Neural cell (in vitro differentiated cells): ENCODE data around the gene CCDC182. TPM values are rescaled to one million over a fixed set of nuclear protein-coding genes. Genes with fewer than 3 reads are reported as not detected.

Experiments
- H2AFZ ChIP-seq: fragments of 200-600, 300-800 bp; sonication (generic), shearing (Covaris generic); 2 replicates; pipeline ENCODE4 v1.6.0; 2014; ENCODE audit warnings: low read depth, mild to moderate bottlenecking, antibody characterized with exemption, low read length, moderate library complexity
- H3F3A ChIP-seq: fragments of 200-600 bp; shearing (Covaris generic); 2 replicates; pipeline ENCODE4 v1.6.1; 2016; ENCODE audit warnings: mild to moderate bottlenecking, moderate library complexity, mixed read lengths, antibody characterized with exemption, low read length; ENCODE audit not compliant: insufficient read depth, poor library complexity, severe bottlenecking
- H3K27ac ChIP-seq: fragments of 200-600, 300-800 bp; sonication (generic), shearing (Covaris generic); 2 replicates; pipeline ENCODE4 v1.5.1; 2014; ENCODE audit warnings: mild to moderate bottlenecking, low read length, moderate library complexity
- H3K27me3 ChIP-seq: fragments of 300-800, 200-600 bp; sonication (generic), shearing (Covaris generic); 2 replicates; pipeline ENCODE4 v1.6.0; 2014; ENCODE audit warnings: mild to moderate bottlenecking, low read depth, low read length, moderate library complexity; ENCODE audit not compliant: insufficient read depth
- H3K36me3 ChIP-seq: fragments of 300-800, 200-600 bp; sonication (generic), shearing (Covaris generic); 2 replicates; pipeline ENCODE4 v1.5.1; 2014; ENCODE audit warnings: mild to moderate bottlenecking, antibody characterized with exemption, low read length, moderate library complexity; ENCODE audit not compliant: insufficient read depth
- H3K4me2 ChIP-seq: fragments of 300-800, 200-600 bp; sonication (generic), shearing (Covaris generic); 2 replicates; pipeline ENCODE4 v1.6.0; 2014; ENCODE audit warnings: mild to moderate bottlenecking, low read length
- H3K4me3 ChIP-seq: fragments of 300-800, 200-600 bp; sonication (generic), shearing (Covaris generic); 2 replicates; pipeline ENCODE4 v1.5.1; 2014; ENCODE audit warnings: mild to moderate bottlenecking, low read length, moderate library complexity
- H3K79me2 ChIP-seq: fragments of 200-600 bp; shearing (Covaris generic); replicated peaks from 2 replicates; pipeline ENCODE4 v1.6.0; 2014; ENCODE audit warnings: mild to moderate bottlenecking, low read length, moderate library complexity; ENCODE audit not compliant: insufficient read depth
- H3K9ac ChIP-seq: fragments of 300-800, 200-600 bp; sonication (generic), shearing (Covaris generic); 2 replicates; pipeline ENCODE4 v1.6.1; 2016; ENCODE audit warnings: mild to moderate bottlenecking, low read length, mixed read lengths
- H3K9me2 ChIP-seq: fragments of 200-600 bp; shearing (Covaris generic); 2 replicates; pipeline ENCODE4 v1.6.1; 2016; ENCODE audit warnings: mild to moderate bottlenecking, low read length, mixed read lengths; ENCODE audit not compliant: insufficient read depth
- H3K9me3 ChIP-seq: fragments of 200-600, 300-800 bp; sonication (generic), shearing (Covaris generic); 2 replicates; pipeline ENCODE4 v1.6.1; 2016; ENCODE audit warnings: mild to moderate bottlenecking, mixed run types, low read length, moderate library complexity, mixed read lengths
- H4K20me1 ChIP-seq: fragments of 200-600 bp; shearing (Covaris generic); 2 replicates; pipeline ENCODE4 v1.6.1; 2016; ENCODE audit warnings: mild to moderate bottlenecking, mixed run types; ENCODE audit not compliant: insufficient read depth
- CTCF ChIP-seq: fragments of 450-650 bp; IDR thresholded peaks from 2 replicates; pipeline ENCODE4 v1.5.1; 2014; ENCODE audit warnings: antibody characterized with exemption, mild to moderate bottlenecking, moderate library complexity; ENCODE audit not compliant: poor library complexity, severe bottlenecking
- EP300 ChIP-seq: fragments of 450-650 bp; conservative IDR thresholded peaks from 2 replicates; pipeline ENCODE4 v1.6.1; 2014; ENCODE audit warnings: antibody characterized with exemption, mild to moderate bottlenecking, moderate library complexity; ENCODE audit not compliant: poor library complexity, severe bottlenecking
- EZH2 ChIP-seq: fragments of 200-600, 300-800 bp; shearing (Covaris generic), sonication (generic); IDR thresholded peaks from 2 replicates; pipeline ENCODE4 v1.6.1; 2014; ENCODE audit warnings: antibody characterized with exemption, low read length, borderline replicate concordance, mild to moderate bottlenecking; ENCODE audit not compliant: insufficient read depth, poor library complexity, severe bottlenecking
- MXI1 ChIP-seq: fragments of 450-650 bp; conservative IDR thresholded peaks from 2 replicates; pipeline ENCODE4 v1.6.1; 2014; ENCODE audit warnings: antibody characterized with exemption, mild to moderate bottlenecking; ENCODE audit not compliant: poor library complexity, severe bottlenecking
- POLR2AphosphoS5 ChIP-seq: IDR thresholded peaks from 2 replicates; pipeline ENCODE4 v1.6.1; 2012
- RAD21 ChIP-seq: fragments of 450-650 bp; conservative IDR thresholded peaks from 2 replicates; pipeline ENCODE4 v1.6.1; 2014; ENCODE audit warnings: antibody characterized with exemption, mild to moderate bottlenecking, moderate library complexity
- SMC3 ChIP-seq: fragments of 450-650 bp; conservative IDR thresholded peaks from 2 replicates; pipeline ENCODE4 v1.6.1; 2014; ENCODE audit warnings: antibody characterized with exemption, mild to moderate bottlenecking, moderate library complexity; ENCODE audit not compliant: poor library complexity
- TAF1 ChIP-seq: IDR thresholded peaks from 2 replicates; pipeline ENCODE4 v1.6.1; 2012; ENCODE audit warnings: low read depth
- polyA plus RNA-seq: library from polyadenylated mRNA; depleted of rRNA; stranded (reverse); fragments of >200 nt; gene quantifications from 2 replicates; pipeline ENCODE4 v1.2.3, GENCODE V29; 2014
- TF ChIP-seq, protein P1 (sequence below): IDR thresholded peaks from 2 replicates; pipeline ENCODE4 v1.6.1; 2012; ENCODE audit warnings: borderline replicate concordance

CCDC182 gene
- polyA plus RNA-seq, 1 donor from 2014 or later: not detected

DNA sequence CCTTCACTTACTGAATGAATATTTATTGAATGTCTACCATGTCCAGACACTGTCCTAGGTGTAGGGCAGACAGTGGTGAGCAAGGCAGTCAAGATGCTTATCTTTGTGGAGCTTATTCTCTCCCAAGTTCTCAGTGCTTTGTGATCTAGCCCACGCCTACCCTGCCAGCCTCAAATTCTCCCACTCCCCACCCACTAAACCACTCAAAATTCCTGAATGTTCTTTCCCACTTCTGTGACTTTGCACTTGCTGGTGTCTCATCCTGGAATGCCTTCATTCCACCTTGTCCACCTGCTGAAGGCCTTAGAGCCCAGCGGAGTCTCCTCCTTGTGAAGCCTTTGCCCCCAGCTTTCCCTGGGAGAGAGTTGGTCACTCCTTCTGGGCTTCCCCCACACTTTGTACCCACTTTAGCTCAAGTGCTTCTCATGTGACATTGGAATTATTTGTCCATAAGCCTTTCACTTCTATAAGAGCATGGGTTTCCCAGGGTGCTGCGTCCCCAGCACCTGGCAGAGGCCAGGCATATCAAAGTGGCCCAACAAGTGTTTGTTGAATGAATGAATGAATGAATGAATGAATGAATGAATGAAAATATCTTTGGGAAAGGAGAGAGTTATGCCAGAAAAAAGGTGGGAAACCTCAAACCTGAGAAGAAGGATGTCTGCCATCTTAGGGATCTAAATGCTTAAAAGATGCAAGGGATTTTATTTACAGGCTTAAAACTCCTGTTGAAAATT is 23.0 kb downstream of the CCDC182 start:
- Histone ChIP-seq H3K9me3 (no peaks in the 10 kb centered on the region), H3K27me3 (no peaks in the 10 kb centered on the region), H3K27ac (no peak overlapping the region), H3K4me2 (no peak overlapping the region), H2AFZ (no peak overlapping the region), H3K9me2 (no peaks in the 10 kb centered on the region), H3K9ac (no peak overlapping the region), H3K79me2 (no peaks in the 10 kb centered on the region), H3K4me3 (no peak overlapping the region), H4K20me1 (no peaks in the 10 kb centered on the region), H3K36me3 (no peaks in the 10 kb centered on the region), H3F3A (no peaks in the 10 kb centered on the region)
- no peak for TF ChIP-seq CTCF

- Histone ChIP-seq H3K9me2 (no peaks in the 10 kb centered on the region), H3K4me3 (no peak overlapping the region), H4K20me1 (no peaks in the 10 kb centered on the region), H3F3A (no peaks in the 10 kb centered on the region), H3K9ac (no peak overlapping the region), H3K9me3 (no peaks in the 10 kb centered on the region), H3K36me3 (no peaks in the 10 kb centered on the region), H3K79me2 (no peaks in the 10 kb centered on the region), H3K4me2 (no peak overlapping the region), H3K27ac (no peak overlapping the region), H3K27me3 (no peaks in the 10 kb centered on the region), H2AFZ (no peak overlapping the region)
- TF ChIP-seq EP300: no peak
- no peak for TF ChIP-seq CTCF
- no peak for TF ChIP-seq EZH2
- TF ChIP-seq TAF1: no peak
- TF ChIP-seq MXI1: no peak
- no peak for TF ChIP-seq RAD21
- TF ChIP-seq POLR2AphosphoS5: no peak
- TF ChIP-seq SMC3: no peak
- TF ChIP-seq, protein P1, sequence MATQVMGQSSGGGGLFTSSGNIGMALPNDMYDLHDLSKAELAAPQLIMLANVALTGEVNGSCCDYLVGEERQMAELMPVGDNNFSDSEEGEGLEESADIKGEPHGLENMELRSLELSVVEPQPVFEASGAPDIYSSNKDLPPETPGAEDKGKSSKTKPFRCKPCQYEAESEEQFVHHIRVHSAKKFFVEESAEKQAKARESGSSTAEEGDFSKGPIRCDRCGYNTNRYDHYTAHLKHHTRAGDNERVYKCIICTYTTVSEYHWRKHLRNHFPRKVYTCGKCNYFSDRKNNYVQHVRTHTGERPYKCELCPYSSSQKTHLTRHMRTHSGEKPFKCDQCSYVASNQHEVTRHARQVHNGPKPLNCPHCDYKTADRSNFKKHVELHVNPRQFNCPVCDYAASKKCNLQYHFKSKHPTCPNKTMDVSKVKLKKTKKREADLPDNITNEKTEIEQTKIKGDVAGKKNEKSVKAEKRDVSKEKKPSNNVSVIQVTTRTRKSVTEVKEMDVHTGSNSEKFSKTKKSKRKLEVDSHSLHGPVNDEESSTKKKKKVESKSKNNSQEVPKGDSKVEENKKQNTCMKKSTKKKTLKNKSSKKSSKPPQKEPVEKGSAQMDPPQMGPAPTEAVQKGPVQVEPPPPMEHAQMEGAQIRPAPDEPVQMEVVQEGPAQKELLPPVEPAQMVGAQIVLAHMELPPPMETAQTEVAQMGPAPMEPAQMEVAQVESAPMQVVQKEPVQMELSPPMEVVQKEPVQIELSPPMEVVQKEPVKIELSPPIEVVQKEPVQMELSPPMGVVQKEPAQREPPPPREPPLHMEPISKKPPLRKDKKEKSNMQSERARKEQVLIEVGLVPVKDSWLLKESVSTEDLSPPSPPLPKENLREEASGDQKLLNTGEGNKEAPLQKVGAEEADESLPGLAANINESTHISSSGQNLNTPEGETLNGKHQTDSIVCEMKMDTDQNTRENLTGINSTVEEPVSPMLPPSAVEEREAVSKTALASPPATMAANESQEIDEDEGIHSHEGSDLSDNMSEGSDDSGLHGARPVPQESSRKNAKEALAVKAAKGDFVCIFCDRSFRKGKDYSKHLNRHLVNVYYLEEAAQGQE: no peak
Observed at GRCh38 chr17:57720386-57721035, 24.6 kb downstream of the CCDC182 start.
